Endothelial cell of umbilical vein (primary cell): ENCODE data around the gene FMO2.

ENCODE experiments used
- EZH2 ChIP-seq: IDR thresholded peaks from 2 replicates; pipeline ENCODE4 v1.6.1; 2012; ENCODE audit warnings: borderline replicate concordance, low read depth, mild to moderate bottlenecking, moderate library complexity, low read length, inconsistent platforms; ENCODE audit not compliant: severe bottlenecking
- POLR2A ChIP-seq: IDR thresholded peaks from 2 replicates; pipeline ENCODE4 v1.6.1; 2012; ENCODE audit warnings: low read depth, mild to moderate bottlenecking, control low read depth, low read length

DNA sequence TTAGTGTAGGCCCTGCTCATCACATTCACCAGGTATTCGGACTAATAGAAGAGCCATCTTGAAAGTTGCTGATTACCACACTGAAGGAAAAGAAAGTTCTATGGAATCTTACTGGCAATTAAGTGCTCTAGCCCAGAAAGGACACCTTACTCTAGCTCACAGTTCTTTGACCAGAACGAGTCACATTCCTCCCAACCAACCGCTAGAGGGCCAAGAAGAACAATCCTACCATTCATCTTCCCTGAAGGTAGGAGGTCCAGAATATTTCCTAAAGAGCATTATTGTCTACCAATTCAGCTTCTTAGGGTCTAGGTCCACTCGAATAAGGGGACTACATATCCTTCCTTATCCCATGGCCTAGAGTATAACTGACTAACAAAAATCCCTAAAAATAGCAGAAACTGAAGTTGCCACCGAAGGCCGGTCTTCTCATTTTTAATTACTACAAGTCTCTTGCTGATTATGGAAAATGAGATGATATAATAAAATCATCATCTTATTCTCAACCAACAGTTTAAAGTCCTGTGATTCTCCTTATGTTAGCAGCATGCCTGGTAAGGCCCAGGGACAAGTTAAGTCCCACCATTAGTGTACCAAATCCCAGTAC is 60.5 kb downstream of the FMO2 start:
- TF ChIP-seq EZH2 (no peak), POLR2A (no peak)
